Vagina (tissue), 2 donors: ENCODE results near the gene C6orf47.

Source experiments
- CTCF ChIP-seq, 3 experiments: fragments of 450-650 bp in 2 of 3; fragments of 200-600 bp in 1 of 3; sonication (generic) in 1 of 3; IDR thresholded peaks; one replicate each; pipeline ENCODE4 v1.5.1; 2017 to 2019; ENCODE audit warnings: antibody characterized with exemption in 3 of 3, mild to moderate bottlenecking in 2 of 3, moderate library complexity in 2 of 3
- POLR2A ChIP-seq, 2 donors: fragments of 450-650 bp; IDR thresholded peaks; one replicate each; pipeline ENCODE4 v1.6.1; 2017; ENCODE audit warnings: antibody characterized with exemption in 2 of 2, mild to moderate bottlenecking in 2 of 2, moderate library complexity in 2 of 2
- POLR2AphosphoS5 ChIP-seq, 2 donors: sonication (generic); formaldehyde crosslinking; IDR thresholded peaks; one replicate each; pipeline ENCODE4 v1.9.0; 2017; ENCODE audit warnings: antibody characterized with exemption in 2 of 2, mild to moderate bottlenecking in 2 of 2, low read depth in 1 of 2; ENCODE audit not compliant: insufficient read depth in 1 of 2

DNA sequence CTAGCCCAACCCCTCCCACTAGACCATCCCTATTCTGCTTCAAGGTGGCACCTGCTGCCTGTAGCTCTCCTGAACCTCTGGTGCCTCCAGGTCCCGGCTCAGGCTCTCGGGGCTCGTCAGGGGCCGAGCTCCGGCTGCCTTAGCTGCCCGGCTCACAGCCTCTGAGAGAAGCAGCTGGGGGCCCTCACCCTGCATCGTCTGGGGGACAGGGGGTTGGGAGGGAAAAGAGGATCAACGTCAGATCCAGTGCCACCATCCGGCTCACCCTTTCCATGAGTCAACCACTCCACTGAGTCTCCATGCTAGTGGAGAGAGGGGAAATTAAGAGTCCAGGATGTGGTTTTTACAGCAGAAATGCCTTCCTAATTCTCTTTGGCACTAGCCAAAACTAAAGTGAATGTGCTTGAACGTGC, 21.1 kb downstream of the C6orf47 start:
- TF ChIP-seq CTCF (IDR thresholded peaks at IDR 0.05), result no peak
- no peak for TF ChIP-seq POLR2A (IDR thresholded peaks at IDR 0.05)
- TF ChIP-seq POLR2AphosphoS5 (IDR thresholded peaks at IDR 0.05; ENCODE audit: insufficient read depth in 1 of 2, low read depth in 1 of 2), result no peak
